ENCODE measurements around the gene NIPBL. TPM values are rescaled to one million over a fixed set of nuclear protein-coding genes. Genes with fewer than 3 reads are reported as not detected.
A peak's percentile ranks its signal among the peaks of the same experiment; 100 is the strongest.

NIPBL gene
- total RNA-seq, 1 experiment from 2014 or later, result 48.3 TPM

GRCh38 chr5:36939969-36940858 is 63.6 kb downstream of the NIPBL start (continued):
- TF ChIP-seq, protein P1, sequence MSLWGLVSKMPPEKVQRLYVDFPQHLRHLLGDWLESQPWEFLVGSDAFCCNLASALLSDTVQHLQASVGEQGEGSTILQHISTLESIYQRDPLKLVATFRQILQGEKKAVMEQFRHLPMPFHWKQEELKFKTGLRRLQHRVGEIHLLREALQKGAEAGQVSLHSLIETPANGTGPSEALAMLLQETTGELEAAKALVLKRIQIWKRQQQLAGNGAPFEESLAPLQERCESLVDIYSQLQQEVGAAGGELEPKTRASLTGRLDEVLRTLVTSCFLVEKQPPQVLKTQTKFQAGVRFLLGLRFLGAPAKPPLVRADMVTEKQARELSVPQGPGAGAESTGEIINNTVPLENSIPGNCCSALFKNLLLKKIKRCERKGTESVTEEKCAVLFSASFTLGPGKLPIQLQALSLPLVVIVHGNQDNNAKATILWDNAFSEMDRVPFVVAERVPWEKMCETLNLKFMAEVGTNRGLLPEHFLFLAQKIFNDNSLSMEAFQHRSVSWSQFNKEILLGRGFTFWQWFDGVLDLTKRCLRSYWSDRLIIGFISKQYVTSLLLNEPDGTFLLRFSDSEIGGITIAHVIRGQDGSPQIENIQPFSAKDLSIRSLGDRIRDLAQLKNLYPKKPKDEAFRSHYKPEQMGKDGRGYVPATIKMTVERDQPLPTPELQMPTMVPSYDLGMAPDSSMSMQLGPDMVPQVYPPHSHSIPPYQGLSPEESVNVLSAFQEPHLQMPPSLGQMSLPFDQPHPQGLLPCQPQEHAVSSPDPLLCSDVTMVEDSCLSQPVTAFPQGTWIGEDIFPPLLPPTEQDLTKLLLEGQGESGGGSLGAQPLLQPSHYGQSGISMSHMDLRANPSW (CRISPR knock-in tag; conservative IDR thresholded peaks at IDR 0.05; ENCODE audit: low read depth), result no peak
- TF ChIP-seq ZNF219 (CRISPR knock-in tag; IDR thresholded peaks at IDR 0.05; ENCODE audit: borderline replicate concordance) (no peak), SOX15 (CRISPR knock-in tag; IDR thresholded peaks at IDR 0.05) (no peak), FOXK1 (CRISPR knock-in tag; IDR thresholded peaks at IDR 0.05) (no peak), ZNF263 (CRISPR knock-in tag; IDR thresholded peaks at IDR 0.05; ENCODE audit: low read depth) (no peak), NFATC4 (CRISPR knock-in tag; IDR thresholded peaks at IDR 0.05) (no peak), NR2C2 (CRISPR knock-in tag; IDR thresholded peaks at IDR 0.05) (no peak)
- TF ChIP-seq, protein P2, sequence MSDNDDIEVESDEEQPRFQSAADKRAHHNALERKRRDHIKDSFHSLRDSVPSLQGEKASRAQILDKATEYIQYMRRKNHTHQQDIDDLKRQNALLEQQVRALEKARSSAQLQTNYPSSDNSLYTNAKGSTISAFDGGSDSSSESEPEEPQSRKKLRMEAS (CRISPR knock-in tag; IDR thresholded peaks at IDR 0.05), result no peak

GRCh38 chr5:36943584-36943983 is 67.0 kb downstream of the NIPBL start:
- peaks cover 35% of the 10 kb centered on the region for H3K4me1 Mint-ChIP-seq
- H3K9me3 Mint-ChIP-seq, result no peaks in the 10 kb centered on the region
- H3K27me3 Mint-ChIP-seq (ENCODE audit: low read depth), result no peaks in the 10 kb centered on the region
- DNase-seq (ENCODE audit: low spot score), result no peak
- H3K4me3 Mint-ChIP-seq, result no peak overlapping the region
- no peak for ATAC-seq
- CTCF ChIA-PET, result no interaction called here
- POLR2A ChIA-PET, result no interaction called here
- no peaks in the 10 kb centered on the region for H3K36me3 Mint-ChIP-seq
- TF ChIP-seq NFATC4 (CRISPR knock-in tag; IDR thresholded peaks at IDR 0.05) (no peak), SOX15 (CRISPR knock-in tag; IDR thresholded peaks at IDR 0.05) (no peak), SMAD3 (CRISPR knock-in tag; IDR thresholded peaks at IDR 0.05; ENCODE audit: borderline replicate concordance) (no peak), ZBTB21 (CRISPR knock-in tag; IDR thresholded peaks at IDR 0.05; ENCODE audit: borderline replicate concordance) (no peak), ZNF416 (CRISPR knock-in tag; IDR thresholded peaks at IDR 0.05) (no peak), AFF4 (CRISPR knock-in tag; IDR thresholded peaks at IDR 0.05; ENCODE audit: borderline replicate concordance) (no peak), KAT7 (CRISPR knock-in tag; IDR thresholded peaks at IDR 0.05; ENCODE audit: borderline replicate concordance) (no peak), CREB1 (CRISPR knock-in tag; IDR thresholded peaks at IDR 0.05) (no peak)
- TF ChIP-seq, protein P3, sequence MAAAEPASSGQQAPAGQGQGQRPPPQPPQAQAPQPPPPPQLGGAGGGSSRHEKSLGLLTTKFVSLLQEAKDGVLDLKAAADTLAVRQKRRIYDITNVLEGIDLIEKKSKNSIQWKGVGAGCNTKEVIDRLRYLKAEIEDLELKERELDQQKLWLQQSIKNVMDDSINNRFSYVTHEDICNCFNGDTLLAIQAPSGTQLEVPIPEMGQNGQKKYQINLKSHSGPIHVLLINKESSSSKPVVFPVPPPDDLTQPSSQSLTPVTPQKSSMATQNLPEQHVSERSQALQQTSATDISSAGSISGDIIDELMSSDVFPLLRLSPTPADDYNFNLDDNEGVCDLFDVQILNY (CRISPR knock-in tag; IDR thresholded peaks at IDR 0.05), result no peak
- TF ChIP-seq, protein P4, sequence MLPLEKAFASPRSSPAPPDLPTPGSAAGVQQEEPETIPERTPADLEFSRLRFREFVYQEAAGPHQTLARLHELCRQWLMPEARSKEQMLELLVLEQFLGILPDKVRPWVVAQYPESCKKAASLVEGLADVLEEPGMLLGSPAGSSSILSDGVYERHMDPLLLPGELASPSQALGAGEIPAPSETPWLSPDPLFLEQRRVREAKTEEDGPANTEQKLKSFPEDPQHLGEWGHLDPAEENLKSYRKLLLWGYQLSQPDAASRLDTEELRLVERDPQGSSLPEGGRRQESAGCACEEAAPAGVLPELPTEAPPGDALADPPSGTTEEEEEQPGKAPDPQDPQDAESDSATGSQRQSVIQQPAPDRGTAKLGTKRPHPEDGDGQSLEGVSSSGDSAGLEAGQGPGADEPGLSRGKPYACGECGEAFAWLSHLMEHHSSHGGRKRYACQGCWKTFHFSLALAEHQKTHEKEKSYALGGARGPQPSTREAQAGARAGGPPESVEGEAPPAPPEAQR (CRISPR knock-in tag; IDR thresholded peaks at IDR 0.05), result no peak
- TF ChIP-seq, protein P5, sequence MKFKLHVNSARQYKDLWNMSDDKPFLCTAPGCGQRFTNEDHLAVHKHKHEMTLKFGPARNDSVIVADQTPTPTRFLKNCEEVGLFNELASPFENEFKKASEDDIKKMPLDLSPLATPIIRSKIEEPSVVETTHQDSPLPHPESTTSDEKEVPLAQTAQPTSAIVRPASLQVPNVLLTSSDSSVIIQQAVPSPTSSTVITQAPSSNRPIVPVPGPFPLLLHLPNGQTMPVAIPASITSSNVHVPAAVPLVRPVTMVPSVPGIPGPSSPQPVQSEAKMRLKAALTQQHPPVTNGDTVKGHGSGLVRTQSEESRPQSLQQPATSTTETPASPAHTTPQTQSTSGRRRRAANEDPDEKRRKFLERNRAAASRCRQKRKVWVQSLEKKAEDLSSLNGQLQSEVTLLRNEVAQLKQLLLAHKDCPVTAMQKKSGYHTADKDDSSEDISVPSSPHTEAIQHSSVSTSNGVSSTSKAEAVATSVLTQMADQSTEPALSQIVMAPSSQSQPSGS (CRISPR knock-in tag; IDR thresholded peaks at IDR 0.05; ENCODE audit: borderline replicate concordance, low read depth), result no peak
- TF ChIP-seq, protein P2 (CRISPR knock-in tag; IDR thresholded peaks at IDR 0.05), result no peak
- TF ChIP-seq, protein P6, sequence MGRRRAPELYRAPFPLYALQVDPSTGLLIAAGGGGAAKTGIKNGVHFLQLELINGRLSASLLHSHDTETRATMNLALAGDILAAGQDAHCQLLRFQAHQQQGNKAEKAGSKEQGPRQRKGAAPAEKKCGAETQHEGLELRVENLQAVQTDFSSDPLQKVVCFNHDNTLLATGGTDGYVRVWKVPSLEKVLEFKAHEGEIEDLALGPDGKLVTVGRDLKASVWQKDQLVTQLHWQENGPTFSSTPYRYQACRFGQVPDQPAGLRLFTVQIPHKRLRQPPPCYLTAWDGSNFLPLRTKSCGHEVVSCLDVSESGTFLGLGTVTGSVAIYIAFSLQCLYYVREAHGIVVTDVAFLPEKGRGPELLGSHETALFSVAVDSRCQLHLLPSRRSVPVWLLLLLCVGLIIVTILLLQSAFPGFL (CRISPR knock-in tag; IDR thresholded peaks at IDR 0.05; ENCODE audit: borderline replicate concordance), result no peak
- TF ChIP-seq, protein P7, sequence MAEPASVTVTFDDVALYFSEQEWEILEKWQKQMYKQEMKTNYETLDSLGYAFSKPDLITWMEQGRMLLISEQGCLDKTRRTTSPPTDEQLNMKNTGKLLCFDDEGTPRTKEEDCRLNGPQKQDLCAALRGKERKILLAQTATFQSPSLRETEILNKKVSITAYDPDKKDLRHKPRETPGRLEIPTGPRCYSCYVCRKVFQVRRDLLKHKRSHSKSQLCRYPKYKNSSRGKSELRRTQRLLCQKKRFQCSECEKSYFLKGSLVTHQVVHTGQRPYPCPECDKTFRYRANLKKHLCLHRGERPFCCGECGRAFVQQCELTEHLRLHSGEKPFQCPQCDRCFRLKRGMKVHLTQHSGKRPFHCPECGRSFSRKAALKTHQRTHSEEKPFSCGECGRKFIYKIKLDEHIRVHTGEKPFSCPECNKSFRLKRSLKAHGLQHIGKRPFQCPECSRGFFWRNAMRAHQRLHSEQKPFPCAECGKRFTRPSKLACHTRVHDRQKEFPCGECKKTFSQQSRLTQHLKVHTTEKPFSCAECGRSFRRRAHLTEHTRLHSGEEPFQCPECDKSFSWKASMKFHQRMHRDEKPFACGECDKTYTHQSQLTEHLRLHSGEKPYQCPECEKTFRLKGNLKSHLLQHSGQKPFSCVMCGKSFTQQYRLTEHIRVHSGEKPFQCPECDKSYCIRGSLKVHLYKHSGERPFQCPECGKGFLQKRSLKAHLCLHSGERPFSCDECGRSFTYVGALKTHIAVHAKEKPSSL (CRISPR knock-in tag; conservative IDR thresholded peaks at IDR 0.05), result no peak
- peak overlapping the region; percentile 69 for H3K27ac Mint-ChIP-seq

Measured in WTC11 (cell line).